NCI-H1092 (cell line): ENCODE results near the gene MAPKAPK3.

Experiments used
- DNase-seq: peaks from one replicate; lab custom pipeline; 2025; lab: John Stamatoyannopoulos, UW

The MAPKAPK3 gene

GRCh38 chr3:50689558-50689957 is 72.6 kb downstream of the MAPKAPK3 start:
- DNase-seq, result no peak

GRCh38 chr3:50695031-50695430 is 78.1 kb downstream of the MAPKAPK3 start:
- no peak for DNase-seq

GRCh38 chr3:50696276-50696675 is 79.3 kb downstream of the MAPKAPK3 start:
- no peak for DNase-seq

GRCh38 chr3:50698269-50698668 is 81.3 kb downstream of the MAPKAPK3 start:
- DNase-seq, result no peak
